ENCODE data around the gene SOBP.
A peak's percentile ranks its signal among the peaks of the same experiment; 100 is the strongest.

Gene SOBP

GRCh38 chr6:107587451-107587850 is 97.5 kb downstream of the SOBP start:
- no peak for DNase-seq (ENCODE audit: low spot score)

- DNase-seq (ENCODE audit: low spot score), result no peak
These were observed 99.3 kb downstream of the SOBP start for GRCh38 chr6:107589199-107589598.

- no peak for DNase-seq (ENCODE audit: low spot score)
These were observed 100.0 kb downstream of the SOBP start for GRCh38 chr6:107589934-107590333.

GRCh38 chr6:107590378-107590777 is 100.5 kb downstream of the SOBP start:
- DNase-seq (ENCODE audit: low spot score), result no peak

GRCh38 chr6:107591346-107591745 is 101.4 kb downstream of the SOBP start:
- no peak for DNase-seq (ENCODE audit: low spot score)

GRCh38 chr6:107592806-107593205 is 102.9 kb downstream of the SOBP start:
- no peak for DNase-seq (ENCODE audit: low spot score)

- DNase-seq (ENCODE audit: low spot score), result no peak
These were observed 104.8 kb downstream of the SOBP start for GRCh38 chr6:107594736-107595135.

GRCh38 chr6:107598091-107598490 is 108.2 kb downstream of the SOBP start:
- no peak for DNase-seq (ENCODE audit: low spot score)

GRCh38 chr6:107599043-107599442 is 109.1 kb downstream of the SOBP start:
- DNase-seq (ENCODE audit: low spot score), result no peak

GRCh38 chr6:107600121-107600520 is 110.2 kb downstream of the SOBP start:
- DNase-seq (ENCODE audit: low spot score), result no peak

- peak; percentile 28 for DNase-seq (ENCODE audit: low spot score)
These were observed 111.0 kb downstream of the SOBP start for GRCh38 chr6:107600936-107601335.

GRCh38 chr6:107601406-107601805 is 111.5 kb downstream of the SOBP start:
- DNase-seq (ENCODE audit: low spot score), result no peak

- DNase-seq (ENCODE audit: low spot score), result no peak
These were observed 112.5 kb downstream of the SOBP start for GRCh38 chr6:107602321-107603005.

- DNase-seq (ENCODE audit: low spot score), result no peak
These were observed 113.1 kb downstream of the SOBP start for GRCh38 chr6:107603006-107603370.

- DNase-seq (ENCODE audit: low spot score), result no peak
These were observed 114.6 kb downstream of the SOBP start for GRCh38 chr6:107604549-107604948.

- DNase-seq (ENCODE audit: low spot score), result no peak
These were observed 116.5 kb downstream of the SOBP start for GRCh38 chr6:107606407-107606806.

- DNase-seq (ENCODE audit: low spot score), result no peak
These were observed 117.2 kb downstream of the SOBP start for GRCh38 chr6:107607116-107607515.

- DNase-seq (ENCODE audit: low spot score), result no peak
These were observed 121.3 kb downstream of the SOBP start for GRCh38 chr6:107611094-107611810.

GRCh38 chr6:107612762-107613415 is 123.0 kb downstream of the SOBP start:
- no peak for DNase-seq (ENCODE audit: low spot score)

GRCh38 chr6:107613651-107614379 is 123.9 kb downstream of the SOBP start:
- no peak for DNase-seq (ENCODE audit: low spot score)

GRCh38 chr6:107614828-107615227 is 124.9 kb downstream of the SOBP start:
- DNase-seq (ENCODE audit: low spot score), result no peak

- no peak for DNase-seq (ENCODE audit: low spot score)
These were observed 126.9 kb downstream of the SOBP start for GRCh38 chr6:107616775-107617174.

Data from COLO829 (cell line).